HG03060 (cell line): ENCODE data around the gene PRDM7.
"Not testable (repeated sequence)": the region's sequence is repeated elsewhere in the genome, so short reads cannot be mapped to it uniquely, and the experiment has no call there.

ENCODE experiments used
- ATAC-seq: cut with Tn5 transposase; IDR thresholded peaks from one replicate; pipeline ENCODE4 v1.9.1; 2021; ENCODE audit warnings: low read depth, moderate number of reproducible peaks; ENCODE audit not compliant: unreplicated experiment

The PRDM7 gene

DNA sequence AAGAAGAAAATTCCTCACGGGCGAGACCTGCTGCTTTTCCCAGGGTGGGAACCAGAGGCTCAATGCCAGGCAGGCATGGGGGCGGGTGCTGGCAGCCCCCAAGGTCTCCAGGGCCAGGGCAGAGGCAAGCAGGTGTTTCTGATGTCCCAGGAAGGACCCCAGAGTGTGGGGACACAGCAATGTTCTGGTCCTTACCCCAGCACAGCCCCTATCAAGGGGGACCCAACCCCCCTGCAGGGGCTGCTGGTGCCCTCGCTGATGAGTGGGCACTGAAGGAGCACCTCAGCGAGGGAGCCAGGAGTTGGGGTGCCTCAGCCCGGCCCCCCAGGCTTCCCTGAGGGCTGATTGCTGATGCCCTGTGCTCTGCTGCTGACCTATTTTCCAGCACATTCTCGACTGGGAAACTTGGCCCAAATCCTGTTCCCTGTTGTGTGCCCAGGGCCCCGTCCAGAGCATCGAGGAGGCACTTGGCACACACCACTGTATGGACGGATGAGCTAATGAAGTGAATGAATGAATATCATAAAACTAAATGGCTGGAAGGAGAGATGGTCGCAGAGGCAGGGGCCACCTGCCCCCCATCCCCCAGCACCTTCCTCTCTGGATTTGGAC lies 60.7 kb downstream of the PRDM7 start:
- ATAC-seq: no peak

DNA sequence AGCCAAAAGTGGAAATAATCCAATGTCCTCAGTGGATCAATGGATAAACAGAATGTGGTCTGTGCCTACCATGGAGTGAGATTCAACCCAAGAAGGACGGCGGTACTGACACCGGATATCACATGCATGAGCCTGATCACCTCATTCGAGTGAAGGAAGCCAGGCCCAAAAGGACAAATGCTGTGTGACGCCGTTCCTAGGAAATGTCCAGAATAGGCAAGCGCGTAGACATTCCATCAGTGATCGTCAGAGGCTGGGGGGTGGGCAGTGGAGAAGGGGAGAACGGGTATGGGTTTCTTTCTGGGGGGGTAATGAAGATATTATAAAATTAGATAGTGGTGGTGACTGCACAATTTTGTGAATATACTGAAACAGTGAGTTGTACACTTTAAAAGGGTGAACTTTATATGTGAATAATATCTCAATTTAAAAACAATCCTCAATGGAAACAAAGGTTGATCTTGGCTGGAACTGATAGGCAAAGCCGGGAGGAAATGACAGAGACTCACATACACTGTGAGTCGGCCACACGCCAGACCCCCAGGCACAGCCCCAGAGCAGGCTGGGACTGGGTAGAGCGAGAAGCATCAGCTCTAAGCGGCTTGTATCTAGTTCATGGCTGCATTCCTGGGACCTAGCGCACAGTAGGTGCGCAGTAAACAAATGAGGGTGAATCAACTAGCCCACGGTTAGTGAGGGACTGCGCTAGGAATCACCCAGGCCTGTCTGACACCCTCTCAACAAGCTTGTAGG lies 61.4 kb downstream of the PRDM7 start:
- ATAC-seq: no peak

- ATAC-seq: no peak
Measured at GRCh38 chr16:90012991-90013745, 64.0 kb downstream of the PRDM7 start.

DNA sequence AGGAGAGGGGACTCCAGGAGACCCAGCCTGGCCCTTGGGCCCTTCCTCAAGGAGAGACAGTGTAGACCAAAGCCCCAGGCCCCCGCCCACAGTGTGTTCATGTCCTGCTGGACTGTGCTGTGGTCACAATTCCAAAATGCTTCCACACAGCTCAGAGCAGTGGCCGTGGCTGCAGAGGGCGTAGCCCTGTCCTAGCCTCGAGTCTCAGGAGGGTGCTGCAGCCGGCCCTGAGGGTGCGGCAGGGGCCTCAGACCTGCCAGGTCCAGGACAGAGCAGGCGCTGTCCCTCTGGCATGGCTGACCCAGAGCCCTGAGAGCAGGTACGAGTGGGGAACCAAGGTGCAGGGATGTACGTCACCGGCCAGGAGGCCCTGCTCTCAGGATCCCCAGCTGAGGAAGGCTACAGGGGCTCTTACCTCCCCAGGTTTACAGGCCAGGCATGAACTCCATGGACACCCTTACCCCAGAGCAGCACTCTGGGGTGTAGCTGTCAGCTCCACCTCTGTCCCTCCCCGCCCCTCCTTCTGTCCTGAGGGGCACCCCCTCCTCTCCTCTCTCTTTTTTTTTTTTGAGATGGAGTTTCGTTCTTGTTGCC lies 65.1 kb downstream of the PRDM7 start:
- ATAC-seq: no peak

GRCh38 chr16:90011508-90011819 lies 65.7 kb downstream of the PRDM7 start:
- no peak for ATAC-seq

- no peak for ATAC-seq
Measured at GRCh38 chr16:90010676-90011507, 66.2 kb downstream of the PRDM7 start.

DNA sequence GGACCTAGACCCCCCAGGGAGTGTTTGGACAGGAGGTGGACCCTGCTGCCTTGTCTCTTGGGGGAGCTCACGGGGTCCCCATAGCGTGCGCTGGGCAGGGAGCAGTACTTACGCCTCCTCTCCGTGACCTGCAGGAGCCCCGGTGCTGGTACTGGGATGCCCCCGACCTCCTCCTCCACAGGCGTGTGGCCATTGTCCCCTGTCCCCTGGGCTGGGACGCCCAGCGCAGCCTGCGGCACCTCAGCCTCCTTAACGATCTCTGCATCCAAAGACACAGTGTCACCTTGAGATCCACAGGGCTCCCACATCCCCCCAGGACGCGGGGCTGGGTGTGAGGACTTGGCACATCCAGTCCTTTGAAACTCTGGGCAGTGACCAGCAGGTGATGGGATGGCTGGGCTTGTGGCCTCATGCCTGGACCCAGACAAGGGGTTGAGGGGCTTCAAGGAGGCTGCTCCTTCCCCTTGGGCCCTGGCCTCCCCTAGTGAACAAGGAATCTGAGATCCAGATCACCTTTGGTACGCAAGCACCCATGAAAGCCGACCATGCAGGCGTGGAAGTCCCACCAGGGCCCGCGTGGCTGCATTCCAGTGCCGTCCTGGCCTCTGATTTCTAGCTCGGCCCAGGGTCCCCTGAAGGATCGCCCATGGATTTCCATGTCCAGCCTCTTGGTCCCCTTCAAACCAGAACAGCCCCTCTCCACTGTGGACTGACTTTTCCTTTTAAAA lies 67.8 kb downstream of the PRDM7 start:
- ATAC-seq: no peak

- ATAC-seq: no peak
Measured at GRCh38 chr16:90008708-90009145, 68.4 kb downstream of the PRDM7 start.

- ATAC-seq: not testable (repeated sequence)
Measured at GRCh38 chr16:90007635-90008234, 69.4 kb downstream of the PRDM7 start.

- no peak for ATAC-seq
Measured at GRCh38 chr16:90007015-90007414, 70.1 kb downstream of the PRDM7 start.
